ENCODE measurements around the gene GMPR2. TPM values are rescaled to one million over a fixed set of nuclear protein-coding genes. Genes with fewer than 3 reads are reported as not detected.
A peak's percentile ranks its signal among the peaks of the same experiment; 100 is the strongest.

Gene GMPR2
- total and polyA plus RNA-seq, 2 of the 13 experiments (the other 11 are each of a cell fraction or from before 2014, with no cell fraction given) = 210 to 273 TPM

DNA sequence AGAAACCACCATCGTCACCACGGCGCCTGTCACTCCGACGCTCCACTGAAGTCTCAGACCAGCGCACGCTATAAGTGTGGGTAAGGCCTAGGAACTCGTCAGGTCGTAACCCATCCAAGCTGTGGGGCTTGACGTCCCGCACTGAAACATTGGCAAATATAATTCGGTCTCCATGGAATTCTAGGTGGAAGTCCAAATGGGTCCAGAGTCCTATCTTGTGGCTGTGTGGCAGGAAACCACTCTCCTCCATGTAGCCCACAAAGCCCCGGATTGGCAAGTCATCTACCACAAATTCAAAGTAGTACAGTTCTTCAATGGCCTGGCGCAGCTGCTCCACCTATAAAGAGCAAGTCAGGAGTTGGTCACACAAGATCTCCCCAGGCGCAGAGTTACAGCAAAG is 39.8 kb upstream of the GMPR2 start:
- Histone ChIP-seq H4K20me1 (ENCODE audit: insufficient read depth, low read length) (no peaks in the 10 kb centered on the region), H3K27me3 (ENCODE audit: control insufficient read depth in 1 of 2, insufficient read depth in 2 of 2, low read length in 2 of 2) (no peaks in the 10 kb centered on the region; a peak in 1 of 5 replicates), H3K9me3 (ENCODE audit: low read length) (no peaks in the 10 kb centered on the region), H3K36me3 (replicated peaks in 1 of 2; ENCODE audit: control insufficient read depth in 1 of 2, insufficient read depth in 2 of 2, low read length in 2 of 2) (peaks cover 18 to 29% of the 10 kb centered on the region in 2 experiments; a peak in 4 of 5 replicates), H3K4me3 (replicated peaks in 1 of 3; ENCODE audit: insufficient read depth in 1 of 3, low read depth in 2 of 3, low read length in 3 of 3) (no peak overlapping the region), H3K79me2 (ENCODE audit: insufficient read depth, low read length) (peaks cover 41% of the 10 kb centered on the region), H3K4me1 (ENCODE audit: insufficient read depth, low read length) (peaks cover 63% of the 10 kb centered on the region), H3K4me2 (ENCODE audit: low read depth, low read length) (no peak overlapping the region), H2AFZ (ENCODE audit: low read length) (no peak overlapping the region), H3K27ac (ENCODE audit: extremely low read length, insufficient read depth, low read length) (no peak overlapping the region), H3K9ac (ENCODE audit: insufficient read depth, low read depth, low read length) (no peak overlapping the region)
- TF ChIP-seq CAMTA2 (CRISPR knock-in tag; IDR thresholded peaks at IDR 0.05; ENCODE audit: borderline replicate concordance) (no peak), RBFOX2 (IDR thresholded peaks at IDR 0.05; ENCODE audit: low read depth, low read length) (peak; percentile 3; the same call in 1 of the 2 replicates)
- in situ Hi-C loops (cut with HindIII; ENCODE audit: extremely low pct_ligation_motif_present, low pct_unique_long_range_greater_than_20kb) (no loop called here), intact Hi-C loops (cut with micrococcal nuclease; ENCODE audit: unreplicated experiment) (no loop called here)
- ATAC-seq = no peak
- ChIA-PET CTCF (ENCODE audit: low intra/inter-chr PET ratio, low total read pairs) (no interaction called here), POLR2A (interaction anchor here (4.3 kb wide), 1 partner anchor 20 kb away, joined by 230 read pairs; the partner anchor contains the start of genes CHMP4A and MDP1)
- WGBS (ENCODE audit: low lambda C conversion rate) = 97% methylated on average over 15 of the region's 15 CpGs
- no TSS peak for BruUV-seq (replicated peaks)
- no peak for DNase-seq (ENCODE audit: low spot score)
- no peak for FAIRE-seq

- ChIA-PET POLR2A (interaction anchor here (1.3 to 4.3 kb wide), 11 partner anchors 10 to 248 kb away, joined by 3 to 230 read pairs (median 35); partner anchors contain the start of genes CHMP4A, DCAF11, DHRS1 and EMC9), CTCF (ENCODE audit: low intra/inter-chr PET ratio, low total read pairs) (no interaction called here)
- no peaks in the 10 kb centered on the region for H4K20me1 ChIP-seq (ENCODE audit: insufficient read depth, low read length)
- H2AFZ ChIP-seq (ENCODE audit: low read length) = no peak overlapping the region
- in situ Hi-C loops (cut with HindIII; ENCODE audit: extremely low pct_ligation_motif_present, low pct_unique_long_range_greater_than_20kb) = no loop called here
- H3K36me3 ChIP-seq (replicated peaks in 1 of 2; ENCODE audit: control insufficient read depth in 1 of 2, insufficient read depth in 2 of 2, low read length in 2 of 2) = peaks cover 18 to 29% of the 10 kb centered on the region in 2 experiments; a peak in 4 of 5 replicates
- ATAC-seq (no peak), FAIRE-seq (peak; percentile 23), DNase-seq (ENCODE audit: low spot score) (no peak)
- intact Hi-C loops (cut with micrococcal nuclease; ENCODE audit: unreplicated experiment) = no loop called here
- BruUV-seq (replicated peaks) = TSS peak; percentile 53
- H3K79me2 ChIP-seq (ENCODE audit: insufficient read depth, low read length) = peaks cover 43% of the 10 kb centered on the region
- 89% methylated on average over 7 of the region's 7 CpGs for WGBS (ENCODE audit: low lambda C conversion rate)
- no peaks in the 10 kb centered on the region; a peak in 1 of 5 replicates for H3K27me3 ChIP-seq (ENCODE audit: control insufficient read depth in 1 of 2, insufficient read depth in 2 of 2, low read length in 2 of 2)
- TF ChIP-seq POLR2A (IDR thresholded peaks at IDR 0.05; ENCODE audit: insufficient read depth in 1 of 2, low read depth in 2 of 2, low read length in 2 of 2) (peak in 1 of 2 experiments; percentile 38; a peak in 1 of 4 replicates), NFIB (CRISPR knock-in tag; IDR thresholded peaks at IDR 0.05; ENCODE audit: borderline replicate concordance) (peak; percentile 88; the same call in 1 of the 2 replicates), ATRX (CRISPR knock-in tag; IDR thresholded peaks at IDR 0.05; ENCODE audit: borderline replicate concordance) (no peak), PRPF4 (IDR thresholded peaks at IDR 0.05; ENCODE audit: low read depth, low read length, poor library complexity, severe bottlenecking) (peak; percentile 33), TRIM24 (CRISPR knock-in tag; IDR thresholded peaks at IDR 0.05) (0 out of 2 replicates have a peak, but pooled peaks have one; percentile 8), RELA (CRISPR knock-in tag; IDR thresholded peaks at IDR 0.05) (no peak), HNRNPH1 (optimal IDR thresholded peaks at IDR 0.05; ENCODE audit: low read depth, low read length) (peak; percentile 18), CC2D1A (CRISPR knock-in tag; IDR thresholded peaks at IDR 0.05) (peak; percentile 54; the same call in 1 of the 2 replicates), JUN (CRISPR knock-in tag; IDR thresholded peaks at IDR 0.05) (peak; percentile 15; the same call in 1 of the 2 replicates)
- TF ChIP-seq, protein P1, sequence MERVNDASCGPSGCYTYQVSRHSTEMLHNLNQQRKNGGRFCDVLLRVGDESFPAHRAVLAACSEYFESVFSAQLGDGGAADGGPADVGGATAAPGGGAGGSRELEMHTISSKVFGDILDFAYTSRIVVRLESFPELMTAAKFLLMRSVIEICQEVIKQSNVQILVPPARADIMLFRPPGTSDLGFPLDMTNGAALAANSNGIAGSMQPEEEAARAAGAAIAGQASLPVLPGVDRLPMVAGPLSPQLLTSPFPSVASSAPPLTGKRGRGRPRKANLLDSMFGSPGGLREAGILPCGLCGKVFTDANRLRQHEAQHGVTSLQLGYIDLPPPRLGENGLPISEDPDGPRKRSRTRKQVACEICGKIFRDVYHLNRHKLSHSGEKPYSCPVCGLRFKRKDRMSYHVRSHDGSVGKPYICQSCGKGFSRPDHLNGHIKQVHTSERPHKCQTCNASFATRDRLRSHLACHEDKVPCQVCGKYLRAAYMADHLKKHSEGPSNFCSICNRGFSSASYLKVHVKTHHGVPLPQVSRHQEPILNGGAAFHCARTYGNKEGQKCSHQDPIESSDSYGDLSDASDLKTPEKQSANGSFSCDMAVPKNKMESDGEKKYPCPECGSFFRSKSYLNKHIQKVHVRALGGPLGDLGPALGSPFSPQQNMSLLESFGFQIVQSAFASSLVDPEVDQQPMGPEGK (CRISPR knock-in tag; IDR thresholded peaks at IDR 0.05) = 0 out of 2 replicates have a peak, but pooled peaks have one; percentile 25
- H3K4me2 ChIP-seq (ENCODE audit: low read depth, low read length) = peak overlapping the region; percentile 99
- H3K9me3 ChIP-seq (ENCODE audit: low read length) = no peaks in the 10 kb centered on the region
- H3K4me3 ChIP-seq (replicated peaks in 1 of 3; ENCODE audit: insufficient read depth in 1 of 3, low read depth in 2 of 3, low read length in 3 of 3) = peak overlapping the region; percentile 79 to 91 (median 85)
- peak overlapping the region; percentile 84 for H3K27ac ChIP-seq (ENCODE audit: extremely low read length, insufficient read depth, low read length)
- peak overlapping the region; percentile 97 for H3K9ac ChIP-seq (ENCODE audit: insufficient read depth, low read depth, low read length)
- H3K4me1 ChIP-seq (ENCODE audit: insufficient read depth, low read length) = peaks cover 70% of the 10 kb centered on the region
Measured at GRCh38 chr14:24194186-24194872, 38.4 kb upstream of the GMPR2 start.
